ENCODE data around the gene EZH1.

Gene EZH1

DNA sequence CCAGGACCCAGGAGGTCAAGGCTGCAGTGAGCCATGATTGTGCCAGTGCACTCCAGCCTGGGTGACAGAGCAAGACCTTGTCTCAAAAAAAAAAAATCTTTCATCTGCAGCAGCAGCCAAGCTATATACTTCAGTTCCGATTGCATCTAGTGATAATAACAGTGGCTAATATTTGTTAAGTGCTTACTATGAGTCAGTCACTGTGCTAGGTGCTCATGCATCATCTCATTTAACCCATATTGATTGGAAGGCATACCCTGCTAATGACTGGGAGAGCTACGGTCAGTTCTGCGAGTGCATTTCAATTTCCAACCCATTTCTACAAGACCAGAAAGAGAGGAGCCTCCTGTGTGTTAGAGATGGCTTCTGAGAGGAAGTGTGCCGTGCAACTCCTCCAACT lies 93.4 kb downstream of the EZH1 start:
- TF ChIP-seq, protein P1, sequence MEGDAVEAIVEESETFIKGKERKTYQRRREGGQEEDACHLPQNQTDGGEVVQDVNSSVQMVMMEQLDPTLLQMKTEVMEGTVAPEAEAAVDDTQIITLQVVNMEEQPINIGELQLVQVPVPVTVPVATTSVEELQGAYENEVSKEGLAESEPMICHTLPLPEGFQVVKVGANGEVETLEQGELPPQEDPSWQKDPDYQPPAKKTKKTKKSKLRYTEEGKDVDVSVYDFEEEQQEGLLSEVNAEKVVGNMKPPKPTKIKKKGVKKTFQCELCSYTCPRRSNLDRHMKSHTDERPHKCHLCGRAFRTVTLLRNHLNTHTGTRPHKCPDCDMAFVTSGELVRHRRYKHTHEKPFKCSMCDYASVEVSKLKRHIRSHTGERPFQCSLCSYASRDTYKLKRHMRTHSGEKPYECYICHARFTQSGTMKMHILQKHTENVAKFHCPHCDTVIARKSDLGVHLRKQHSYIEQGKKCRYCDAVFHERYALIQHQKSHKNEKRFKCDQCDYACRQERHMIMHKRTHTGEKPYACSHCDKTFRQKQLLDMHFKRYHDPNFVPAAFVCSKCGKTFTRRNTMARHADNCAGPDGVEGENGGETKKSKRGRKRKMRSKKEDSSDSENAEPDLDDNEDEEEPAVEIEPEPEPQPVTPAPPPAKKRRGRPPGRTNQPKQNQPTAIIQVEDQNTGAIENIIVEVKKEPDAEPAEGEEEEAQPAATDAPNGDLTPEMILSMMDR (conservative IDR thresholded peaks at IDR 0.05; ENCODE audit: low read depth, low read length) = no peak
- H3K4me2 ChIP-seq = no peak overlapping the region
- H3K79me2 ChIP-seq (ENCODE audit: insufficient read depth, low read depth) = no peaks in the 10 kb centered on the region
- H4K20me1 ChIP-seq (ENCODE audit: insufficient read depth) = no peaks in the 10 kb centered on the region
- H2AFZ ChIP-seq (ENCODE audit: low read depth) = no peak overlapping the region
- no peak overlapping the region for H3K27ac ChIP-seq
- no peaks in the 10 kb centered on the region for H3K36me3 ChIP-seq (ENCODE audit: insufficient read depth)
- no peak overlapping the region for H3K9ac ChIP-seq
- H3K4me1 ChIP-seq (ENCODE audit: low read depth, poor library complexity, severe bottlenecking) = peaks cover 35% of the 10 kb centered on the region
- H3K27me3 ChIP-seq (ENCODE audit: insufficient read depth, low read depth) = no peaks in the 10 kb centered on the region
- no peak overlapping the region for H3K4me3 ChIP-seq (IDR thresholded peaks at IDR 0.05; ENCODE audit: insufficient read depth, low read depth, low read length)
